Right lung (tissue), 5 donors: ENCODE measurements around the gene ZNF91. TPM values are rescaled to one million over a fixed set of nuclear protein-coding genes. Genes with fewer than 3 reads are reported as not detected.
A peak's percentile ranks its signal among the peaks of the same experiment; 100 is the strongest.
"Not testable (repeated sequence)": the region's sequence is repeated elsewhere in the genome, so short reads cannot be mapped to it uniquely, and the experiment has no call there.

ENCODE experiments used
- DNase-seq, 2 donors: peaks; one replicate each; pipeline ENCODE4 v3.0.0-alpha.2; 2013
- polyA plus RNA-seq, 5 donors: library from polyadenylated mRNA; unstranded; fragments of 120-200 nt; gene quantifications; one replicate each; pipeline versions ENCODE4 v1.2.1 to v1.2.3, GENCODE V29; 2013; ENCODE audit warnings: inconsistent platforms in 1 of 5, low replicate concordance in 1 of 5; ENCODE audit not compliant: insufficient read length in 5 of 5, insufficient read depth in 1 of 5

Gene ZNF91
- polyA plus RNA-seq, 5 donors: 36.1 to 79.1 (median 62.3) TPM

GRCh38 chr19:23401086-23401610 lies 5.9 kb upstream of the ZNF91 start:
- no peak for DNase-seq

GRCh38 chr19:23399443-23399842 lies 4.2 kb upstream of the ZNF91 start:
- no peak for DNase-seq

GRCh38 chr19:23395722-23396117 lies 449 bp upstream of the ZNF91 start:
- not testable (repeated sequence) for DNase-seq

GRCh38 chr19:23394511-23394910 lies 760 bp downstream of the ZNF91 start:
- no peak for DNase-seq

GRCh38 chr19:23393121-23393520 lies 2.1 kb downstream of the ZNF91 start:
- DNase-seq: no peak

GRCh38 chr19:23391236-23391635 lies 4.0 kb downstream of the ZNF91 start:
- no peak for DNase-seq

GRCh38 chr19:23385404-23385803 lies 9.9 kb downstream of the ZNF91 start:
- DNase-seq: no peak

- no peak for DNase-seq
Observed at GRCh38 chr19:23384858-23385257, 10.4 kb downstream of the ZNF91 start.

GRCh38 chr19:23384166-23384565 lies 11.1 kb downstream of the ZNF91 start:
- DNase-seq: no peak

GRCh38 chr19:23382955-23383354 lies 12.3 kb downstream of the ZNF91 start:
- no peak for DNase-seq

- no peak for DNase-seq
Observed at GRCh38 chr19:23381114-23381513, 14.2 kb downstream of the ZNF91 start.

- DNase-seq: peak in 1 of 2 donors; percentile 3
Observed at GRCh38 chr19:23379671-23380070, 15.6 kb downstream of the ZNF91 start.

- DNase-seq: no peak
Observed at GRCh38 chr19:23378948-23379347, 16.3 kb downstream of the ZNF91 start.

GRCh38 chr19:23377276-23377675 lies 18.0 kb downstream of the ZNF91 start:
- DNase-seq: no peak

GRCh38 chr19:23366437-23366836 lies 28.8 kb downstream of the ZNF91 start:
- no peak for DNase-seq

GRCh38 chr19:23366031-23366430 lies 29.2 kb downstream of the ZNF91 start:
- DNase-seq: not testable (repeated sequence)

GRCh38 chr19:23365222-23365621 lies 30.0 kb downstream of the ZNF91 start:
- no peak for DNase-seq

- DNase-seq: not testable (repeated sequence)
Observed at GRCh38 chr19:23361843-23362242, 33.4 kb downstream of the ZNF91 start.

GRCh38 chr19:23351806-23352205 lies 43.5 kb downstream of the ZNF91 start:
- no peak for DNase-seq

- DNase-seq: no peak
Observed at GRCh38 chr19:23346696-23347095, 48.6 kb downstream of the ZNF91 start.

GRCh38 chr19:23345838-23346237 lies 49.4 kb downstream of the ZNF91 start:
- DNase-seq: no peak

- DNase-seq: no peak
Observed at GRCh38 chr19:23343434-23344010, 51.7 kb downstream of the ZNF91 start.

- DNase-seq: no peak
Observed at GRCh38 chr19:23328211-23328610, 67.1 kb downstream of the ZNF91 start.

- no peak for DNase-seq
Observed at GRCh38 chr19:23321953-23322549, 73.2 kb downstream of the ZNF91 start.
